PFSK-1 (cell line): Measurements from ENCODE around the gene ESPNL.

Experiments
- FOXP2 ChIP-seq: optimal IDR thresholded peaks from 2 replicates; pipeline ENCODE3; 2011; ENCODE audit warnings: borderline replicate concordance, control low read depth, inconsistent platforms; ENCODE audit not compliant: insufficient read depth; ENCODE audit errors: extremely low read length, extremely low read depth
- POLR2AphosphoS5 ChIP-seq: IDR thresholded peaks from 2 replicates; pipeline ENCODE4 v1.6.1; 2012; ENCODE audit warnings: low read depth, mild to moderate bottlenecking, control low read depth, low read length, moderate library complexity
- SIN3A ChIP-seq: IDR thresholded peaks from 2 replicates; pipeline ENCODE4 v1.6.1; 2012; ENCODE audit warnings: mild to moderate bottlenecking, low read length, moderate library complexity, borderline replicate concordance; ENCODE audit not compliant: insufficient read depth
- TAF1 ChIP-seq: IDR thresholded peaks from 2 replicates; pipeline ENCODE4 v1.6.1; 2012; ENCODE audit warnings: low read length, control low read depth, borderline replicate concordance; ENCODE audit not compliant: insufficient read depth
- TF ChIP-seq, protein P1 (sequence below), 2 experiments: IDR thresholded peaks; 2 replicates each; pipeline versions ENCODE4 v1.6.1 to v1.8.0; 2011 to 2012; ENCODE audit warnings: low read depth in 2 of 2, low read length in 2 of 2, control low read depth in 1 of 2, inconsistent platforms in 1 of 2, mild to moderate bottlenecking in 1 of 2, moderate library complexity in 1 of 2; ENCODE audit not compliant: insufficient read depth in 1 of 2

The ESPNL gene

GRCh38 chr2:238097201-238097987 lies 2.7 kb upstream of the ESPNL start:
- no peak for TF ChIP-seq SIN3A
- TF ChIP-seq FOXP2, result no peak
- TF ChIP-seq TAF1, result no peak
- TF ChIP-seq, protein P1, sequence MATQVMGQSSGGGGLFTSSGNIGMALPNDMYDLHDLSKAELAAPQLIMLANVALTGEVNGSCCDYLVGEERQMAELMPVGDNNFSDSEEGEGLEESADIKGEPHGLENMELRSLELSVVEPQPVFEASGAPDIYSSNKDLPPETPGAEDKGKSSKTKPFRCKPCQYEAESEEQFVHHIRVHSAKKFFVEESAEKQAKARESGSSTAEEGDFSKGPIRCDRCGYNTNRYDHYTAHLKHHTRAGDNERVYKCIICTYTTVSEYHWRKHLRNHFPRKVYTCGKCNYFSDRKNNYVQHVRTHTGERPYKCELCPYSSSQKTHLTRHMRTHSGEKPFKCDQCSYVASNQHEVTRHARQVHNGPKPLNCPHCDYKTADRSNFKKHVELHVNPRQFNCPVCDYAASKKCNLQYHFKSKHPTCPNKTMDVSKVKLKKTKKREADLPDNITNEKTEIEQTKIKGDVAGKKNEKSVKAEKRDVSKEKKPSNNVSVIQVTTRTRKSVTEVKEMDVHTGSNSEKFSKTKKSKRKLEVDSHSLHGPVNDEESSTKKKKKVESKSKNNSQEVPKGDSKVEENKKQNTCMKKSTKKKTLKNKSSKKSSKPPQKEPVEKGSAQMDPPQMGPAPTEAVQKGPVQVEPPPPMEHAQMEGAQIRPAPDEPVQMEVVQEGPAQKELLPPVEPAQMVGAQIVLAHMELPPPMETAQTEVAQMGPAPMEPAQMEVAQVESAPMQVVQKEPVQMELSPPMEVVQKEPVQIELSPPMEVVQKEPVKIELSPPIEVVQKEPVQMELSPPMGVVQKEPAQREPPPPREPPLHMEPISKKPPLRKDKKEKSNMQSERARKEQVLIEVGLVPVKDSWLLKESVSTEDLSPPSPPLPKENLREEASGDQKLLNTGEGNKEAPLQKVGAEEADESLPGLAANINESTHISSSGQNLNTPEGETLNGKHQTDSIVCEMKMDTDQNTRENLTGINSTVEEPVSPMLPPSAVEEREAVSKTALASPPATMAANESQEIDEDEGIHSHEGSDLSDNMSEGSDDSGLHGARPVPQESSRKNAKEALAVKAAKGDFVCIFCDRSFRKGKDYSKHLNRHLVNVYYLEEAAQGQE (IDR thresholded peaks at IDR 0.05; ENCODE audit: insufficient read depth in 1 of 2, low read depth in 2 of 2, low read length in 2 of 2), result no peak
- TF ChIP-seq POLR2AphosphoS5, result no peak

- TF ChIP-seq, protein P1 (IDR thresholded peaks at IDR 0.05; ENCODE audit: insufficient read depth in 1 of 2, low read depth in 2 of 2, low read length in 2 of 2), result no peak
- TF ChIP-seq FOXP2 (no peak), TAF1 (no peak), POLR2AphosphoS5 (no peak), SIN3A (no peak)
Measured at GRCh38 chr2:238097988-238098871, 1.9 kb upstream of the ESPNL start.

DNA sequence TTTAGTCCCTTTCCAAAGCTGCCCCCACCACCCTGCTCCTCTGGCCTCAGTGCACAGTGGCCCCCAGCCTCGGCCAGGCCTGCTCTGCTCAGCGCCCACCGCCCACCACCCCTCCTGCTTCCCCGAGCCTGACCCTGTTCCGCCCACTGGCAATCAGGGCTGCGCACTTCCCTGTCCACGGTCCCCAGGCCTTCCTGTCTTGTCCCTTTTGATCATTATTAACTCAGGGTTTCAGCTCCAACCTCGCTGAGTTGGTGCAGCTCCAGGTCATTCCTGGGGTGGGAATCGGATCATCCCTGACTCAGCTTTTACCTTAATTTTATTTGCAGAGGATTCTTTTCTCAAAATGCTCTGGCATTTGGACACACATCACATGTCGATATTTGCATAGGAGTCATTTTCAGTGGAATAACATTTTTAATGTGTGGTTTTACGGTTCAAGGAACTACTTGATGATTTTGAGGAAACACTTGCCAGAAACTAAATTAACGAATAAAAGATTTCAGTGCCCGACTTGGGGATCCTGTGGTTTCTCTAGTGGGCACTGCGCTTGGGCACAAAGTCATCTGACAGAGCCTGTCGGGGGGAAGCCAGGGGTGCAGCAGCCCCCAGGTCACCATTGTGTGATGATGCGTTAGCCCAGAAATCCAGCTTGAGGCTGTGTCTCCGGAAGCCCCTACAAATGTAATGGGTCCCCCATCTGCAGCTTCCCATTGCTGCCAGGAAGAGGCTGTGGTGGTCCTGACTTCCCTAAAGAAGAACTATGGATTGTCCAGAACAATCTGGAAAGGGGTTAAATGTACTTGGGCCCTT lies 1.0 kb upstream of the ESPNL start:
- TF ChIP-seq TAF1 (no peak), SIN3A (no peak), POLR2AphosphoS5 (no peak), FOXP2 (no peak)
- TF ChIP-seq, protein P1 (IDR thresholded peaks at IDR 0.05; ENCODE audit: insufficient read depth in 1 of 2, low read depth in 2 of 2, low read length in 2 of 2), result no peak

GRCh38 chr2:238099714-238100048 lies 459 bp upstream of the ESPNL start:
- no peak for TF ChIP-seq POLR2AphosphoS5
